Pons (tissue), 1 donor: Measurements from ENCODE around the gene ELF1.
"Not testable (repeated sequence)": the region's sequence is repeated elsewhere in the genome, so short reads cannot be mapped to it uniquely, and the experiment has no call there.

ENCODE experiments used
- DNase-seq: peaks from one replicate; pipeline ENCODE4 v3.0.0-alpha.2; 2016; ENCODE audit warnings: low spot score

Gene ELF1

GRCh38 chr13:40933508-40934204 lies 85.5 kb downstream of the ELF1 start:
- DNase-seq: no peak

GRCh38 chr13:40932252-40932651 lies 86.9 kb downstream of the ELF1 start:
- no peak for DNase-seq

GRCh38 chr13:40931719-40932118 lies 87.4 kb downstream of the ELF1 start:
- DNase-seq: no peak

GRCh38 chr13:40929883-40930282 lies 89.2 kb downstream of the ELF1 start:
- DNase-seq: not testable (repeated sequence)

- no peak for DNase-seq
These were observed 90.1 kb downstream of the ELF1 start for GRCh38 chr13:40928980-40929379.

GRCh38 chr13:40927929-40928328 lies 91.2 kb downstream of the ELF1 start:
- DNase-seq: no peak

- DNase-seq: no peak
These were observed 95.2 kb downstream of the ELF1 start for GRCh38 chr13:40923867-40924266.

- no peak for DNase-seq
These were observed 96.6 kb downstream of the ELF1 start for GRCh38 chr13:40922437-40923040.

GRCh38 chr13:40920826-40921225 lies 98.3 kb downstream of the ELF1 start:
- DNase-seq: no peak

GRCh38 chr13:40919901-40920300 lies 99.2 kb downstream of the ELF1 start:
- not testable (repeated sequence) for DNase-seq

GRCh38 chr13:40916207-40916998 lies 102.7 kb downstream of the ELF1 start:
- no peak for DNase-seq

GRCh38 chr13:40914863-40915262 lies 104.3 kb downstream of the ELF1 start:
- DNase-seq: not testable (repeated sequence)

- no peak for DNase-seq
These were observed 107.8 kb downstream of the ELF1 start for GRCh38 chr13:40911341-40911740.

- DNase-seq: no peak
These were observed 108.6 kb downstream of the ELF1 start for GRCh38 chr13:40910324-40911050.

- DNase-seq: not testable (repeated sequence)
These were observed 109.4 kb downstream of the ELF1 start for GRCh38 chr13:40909541-40910200.

- no peak for DNase-seq
These were observed 110.6 kb downstream of the ELF1 start for GRCh38 chr13:40908546-40908945.

GRCh38 chr13:40901032-40901431 lies 118.1 kb downstream of the ELF1 start:
- DNase-seq: not testable (repeated sequence)

GRCh38 chr13:40900568-40900967 lies 118.5 kb downstream of the ELF1 start:
- DNase-seq: not testable (repeated sequence)

GRCh38 chr13:40897053-40897452 lies 122.1 kb downstream of the ELF1 start:
- no peak for DNase-seq

GRCh38 chr13:40895227-40896184 lies 123.6 kb downstream of the ELF1 start:
- peak; percentile 90 for DNase-seq

GRCh38 chr13:40893573-40893972 lies 125.5 kb downstream of the ELF1 start:
- not testable (repeated sequence) for DNase-seq
